Measurements from ENCODE around the gene SMTNL2.

DNA sequence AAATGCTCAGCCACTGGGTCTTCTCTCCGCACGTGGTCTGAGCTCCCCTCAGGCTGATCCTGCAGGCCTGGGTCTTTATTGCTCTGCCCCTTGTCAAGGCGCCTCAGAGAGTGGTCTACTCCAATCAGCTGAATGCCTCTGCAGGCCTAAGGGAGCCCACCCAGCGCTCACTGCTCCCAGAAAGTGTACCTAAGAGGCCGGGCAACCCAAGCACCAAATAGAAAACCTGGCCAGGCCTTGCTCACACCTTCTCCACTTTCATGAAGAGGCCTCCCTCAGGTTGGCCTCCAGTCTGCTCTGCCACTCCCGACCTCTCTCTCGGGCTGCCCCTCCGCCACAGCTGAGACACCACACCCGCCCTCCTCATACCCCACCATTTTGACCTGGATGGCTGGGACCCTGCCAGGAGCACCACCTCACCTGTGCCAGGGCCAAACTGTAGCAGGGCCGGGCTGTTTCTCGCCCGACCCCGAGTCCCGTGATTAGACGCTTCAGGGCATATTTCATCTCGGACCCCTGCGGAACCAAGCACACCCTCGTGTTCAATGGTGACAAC lies 29.8 kb upstream of the SMTNL2 start:
- TF ChIP-seq CTCF (IDR thresholded peaks at IDR 0.05; ENCODE audit: low read length) (no peak), EZH2phosphoT487 (IDR thresholded peaks at IDR 0.05; ENCODE audit: low read length) (no peak), EZH2 (optimal IDR thresholded peaks at IDR 0.05; ENCODE audit: low read depth, low read length) (no peak)

Data from MM.1S (cell line).